Activated T-helper 1 cell treated with anti-CD3 and anti-CD28 coated beads, Interleukin-12 subunit alpha, Interleukin-12 subunit beta, Interleukin-2, Interleukin-4 antibody, amounts not matched to agents 30 ng/mL and 10 ng/mL and 1 ng/mL, durations not matched to agents 14 hours and 24 hours and 36 hours (primary cell): Measurements from ENCODE around the gene GALR2. TPM values are rescaled to one million over a fixed set of nuclear protein-coding genes. Genes with fewer than 3 reads are reported as not detected.
A peak's percentile ranks its signal among the peaks of the same experiment; 100 is the strongest.

Experiments used
- DNase-seq: peaks from one replicate; pipeline ENCODE4 v3.0.0; 2021; ENCODE audit warnings: low spot score
- H3K27ac Mint-ChIP-seq: one replicate; pipeline ENCODE4 v1.8.0; 2021; ENCODE audit warnings: mild to moderate bottlenecking, mixed read lengths
- H3K27me3 Mint-ChIP-seq: one replicate; pipeline ENCODE4 v1.8.0; 2022; ENCODE audit warnings: mild to moderate bottlenecking, moderate library complexity, mixed read lengths; ENCODE audit not compliant: insufficient read depth
- H3K36me3 Mint-ChIP-seq: one replicate; pipeline ENCODE4 v1.8.0; 2021; ENCODE audit warnings: low read depth, mixed read lengths
- H3K4me1 Mint-ChIP-seq: one replicate; pipeline ENCODE4 v1.8.0; 2021; ENCODE audit warnings: low read depth, mixed read lengths
- H3K4me3 Mint-ChIP-seq: one replicate; pipeline ENCODE4 v1.8.0; 2021; ENCODE audit warnings: mild to moderate bottlenecking, moderate library complexity, mixed read lengths
- H3K9me3 Mint-ChIP-seq: one replicate; pipeline ENCODE4 v1.8.0; 2021; ENCODE audit warnings: mixed read lengths
- intact Hi-C: fragments of 100-400 bp; cut with micrococcal nuclease; formaldehyde crosslinking; loops from one replicate; pipeline ENCODE4 v1.15.1; 2024
- total RNA-seq: library from RNA; stranded (reverse); gene quantifications from 2 replicates; pipeline ENCODE4 v1.2.3, GENCODE V29; 2022

Gene GALR2, protein sequence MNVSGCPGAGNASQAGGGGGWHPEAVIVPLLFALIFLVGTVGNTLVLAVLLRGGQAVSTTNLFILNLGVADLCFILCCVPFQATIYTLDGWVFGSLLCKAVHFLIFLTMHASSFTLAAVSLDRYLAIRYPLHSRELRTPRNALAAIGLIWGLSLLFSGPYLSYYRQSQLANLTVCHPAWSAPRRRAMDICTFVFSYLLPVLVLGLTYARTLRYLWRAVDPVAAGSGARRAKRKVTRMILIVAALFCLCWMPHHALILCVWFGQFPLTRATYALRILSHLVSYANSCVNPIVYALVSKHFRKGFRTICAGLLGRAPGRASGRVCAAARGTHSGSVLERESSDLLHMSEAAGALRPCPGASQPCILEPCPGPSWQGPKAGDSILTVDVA
- 3.6 and 3.7 TPM in 2 replicates for total RNA-seq

DNA sequence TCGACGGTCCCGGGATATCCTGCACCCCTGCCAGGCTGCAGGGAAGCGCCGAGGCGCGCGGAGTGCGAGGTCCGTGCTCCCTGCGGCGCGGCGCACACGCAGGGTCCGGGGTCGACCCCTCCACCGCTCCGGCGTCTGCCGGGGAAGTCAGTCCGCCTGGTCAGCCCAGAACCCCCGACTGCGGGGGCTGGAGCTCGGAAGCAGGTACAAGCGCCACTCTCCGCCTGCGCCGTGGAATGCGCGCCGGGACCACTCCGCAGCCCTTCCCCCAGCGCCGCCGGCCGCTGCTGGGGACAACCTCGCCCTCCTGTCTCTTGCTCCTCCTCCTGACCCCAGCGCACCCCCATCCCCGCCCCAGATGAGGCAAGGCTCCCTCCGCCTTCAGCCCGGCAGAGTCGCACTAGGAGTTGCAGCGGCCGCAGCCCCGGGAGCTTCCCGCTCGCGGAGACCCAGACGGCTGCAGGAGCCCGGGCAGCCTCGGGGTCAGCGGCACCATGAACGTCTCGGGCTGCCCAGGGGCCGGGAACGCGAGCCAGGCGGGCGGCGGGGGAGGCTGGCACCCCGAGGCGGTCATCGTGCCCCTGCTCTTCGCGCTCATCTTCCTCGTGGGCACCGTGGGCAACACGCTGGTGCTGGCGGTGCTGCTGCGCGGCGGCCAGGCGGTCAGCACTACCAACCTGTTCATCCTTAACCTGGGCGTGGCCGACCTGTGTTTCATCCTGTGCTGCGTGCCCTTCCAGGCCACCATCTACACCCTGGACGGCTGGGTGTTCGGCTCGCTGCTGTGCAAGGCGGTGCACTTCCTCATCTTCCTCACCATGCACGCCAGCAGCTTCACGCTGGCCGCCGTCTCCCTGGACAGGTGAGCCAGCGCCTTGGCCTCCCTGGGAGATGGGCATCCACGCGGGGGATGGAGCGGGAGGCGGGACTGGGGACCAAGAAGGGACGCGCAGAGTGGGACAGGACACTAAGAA, at the start of gene GALR2:
Gene GALR2, plus strand, starts transcription at position 392 of the 974 bp plus-strand sequence. Its CDS starts 103 bp downstream, at position 495.
- Mint-ChIP-seq H3K9me3 (no peaks in the 10 kb centered on the region), H3K27me3 (peaks cover 46% of the 10 kb centered on the region), H3K36me3 (peaks cover 9% of the 10 kb centered on the region), H3K4me3 (peak within 1 kb of the TSS; percentile 67), H3K4me1 (peaks cover 39% of the 10 kb centered on the region), H3K27ac (peak within 1 kb of the TSS; percentile 70)
- intact Hi-C loops: loop anchor here (5.0 kb wide), 1 partner anchor 62 kb away; no protein-coding TSS in a partner anchor
- DNase-seq: no peak

DNA sequence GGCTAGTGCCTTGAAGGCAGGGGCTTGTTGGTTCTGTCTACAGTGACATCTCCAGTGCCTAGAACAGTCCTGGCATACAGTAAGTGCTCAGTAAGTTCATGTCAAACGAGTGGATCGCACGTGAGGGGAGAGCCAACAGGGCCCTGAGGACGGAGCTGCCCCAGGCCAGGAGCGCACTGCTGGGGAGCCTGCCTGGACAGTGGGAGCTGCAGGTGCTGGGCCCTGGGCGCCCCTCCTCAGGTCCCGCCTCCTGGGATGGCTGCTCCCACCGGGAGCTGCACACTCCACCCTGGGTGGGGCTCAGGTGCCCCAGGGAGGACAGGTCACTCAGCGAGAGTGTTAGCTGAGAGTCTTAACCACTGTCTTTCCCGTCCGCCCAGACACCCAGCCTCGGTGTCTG, 49.3 kb upstream of the GALR2 start:
- intact Hi-C loops: no loop called here
- Mint-ChIP-seq H3K9me3 (no peaks in the 10 kb centered on the region), H3K4me3 (no peak overlapping the region), H3K4me1 (peaks cover 8% of the 10 kb centered on the region), H3K27ac (no peak overlapping the region), H3K36me3 (no peaks in the 10 kb centered on the region), H3K27me3 (no peaks in the 10 kb centered on the region)
- no peak for DNase-seq

DNA sequence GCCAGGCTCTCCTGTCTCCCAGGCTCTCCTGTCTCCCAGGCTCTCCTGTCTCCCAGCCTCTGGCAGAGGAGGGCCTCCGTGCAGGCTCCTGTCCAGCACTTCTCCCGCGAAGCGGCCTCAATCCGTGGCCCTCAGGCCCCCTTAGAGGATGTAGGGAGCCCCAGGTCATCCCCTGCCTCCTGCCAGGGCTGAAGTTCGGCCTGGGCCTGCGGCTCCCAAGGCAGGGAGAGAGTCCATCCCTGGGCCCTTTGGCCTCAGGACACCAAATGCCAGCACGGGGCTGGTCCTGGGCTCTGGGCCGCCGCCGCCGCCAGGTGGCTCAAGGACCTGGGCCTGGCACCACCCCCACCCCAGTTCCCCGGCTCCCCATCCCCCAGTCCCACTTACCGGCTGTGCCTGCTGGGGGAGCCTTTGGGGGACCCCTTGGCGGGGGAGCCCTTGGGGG, 47.8 kb upstream of the GALR2 start:
- Mint-ChIP-seq H3K4me3 (no peak overlapping the region), H3K9me3 (no peaks in the 10 kb centered on the region), H3K27ac (no peak overlapping the region), H3K27me3 (no peaks in the 10 kb centered on the region), H3K4me1 (peaks cover 8% of the 10 kb centered on the region), H3K36me3 (no peaks in the 10 kb centered on the region)
- intact Hi-C loops: no loop called here
- no peak for DNase-seq

DNA sequence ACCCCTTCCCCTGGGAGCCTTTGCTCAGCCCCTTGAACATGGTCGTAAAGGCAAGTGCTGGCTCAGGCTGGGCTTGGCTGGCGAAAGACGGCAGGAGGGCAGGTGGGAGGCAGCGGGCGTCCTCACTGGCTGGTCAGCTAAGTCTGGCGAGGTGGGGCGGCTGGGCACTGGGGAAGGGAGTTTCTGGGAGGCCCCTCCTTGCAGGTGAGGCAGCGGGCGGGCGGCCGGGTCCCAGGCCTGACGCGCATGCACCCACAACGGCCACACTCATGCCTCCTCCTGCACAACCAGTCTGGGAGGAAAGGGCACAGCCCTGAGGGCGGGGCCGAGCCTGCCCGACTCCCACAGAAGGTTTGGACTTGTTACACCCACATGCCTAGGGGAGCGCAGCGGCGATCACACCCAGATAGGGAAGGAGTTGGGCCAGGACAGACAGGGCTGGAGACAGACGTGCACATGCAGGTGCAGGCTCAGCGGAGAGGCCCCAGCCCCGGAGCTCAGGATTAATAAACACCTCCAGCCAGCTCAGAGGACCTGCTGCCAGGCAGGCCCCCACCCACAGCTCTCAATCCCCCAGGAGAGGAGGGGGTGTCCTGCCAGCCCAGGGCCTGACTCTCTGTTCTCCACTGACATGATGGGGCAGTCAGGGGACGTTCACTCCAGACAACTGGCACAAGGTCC, 47.3 kb upstream of the GALR2 start, which contains the start of gene EVPL:
Gene EVPL, minus strand, starts transcription at position 148 of the 681 bp plus-strand sequence. Its CDS starts 108 bp downstream, at position 40.
- no peak within 1 kb of the TSS for H3K4me3 Mint-ChIP-seq
- peaks cover 8% of the 10 kb centered on the region for H3K4me1 Mint-ChIP-seq
- DNase-seq: no peak
- H3K27me3 Mint-ChIP-seq: no peaks in the 10 kb centered on the region
- no peak within 1 kb of the TSS for H3K27ac Mint-ChIP-seq
- no peaks in the 10 kb centered on the region for H3K36me3 Mint-ChIP-seq
- intact Hi-C loops: no loop called here
- H3K9me3 Mint-ChIP-seq: no peaks in the 10 kb centered on the region

DNA sequence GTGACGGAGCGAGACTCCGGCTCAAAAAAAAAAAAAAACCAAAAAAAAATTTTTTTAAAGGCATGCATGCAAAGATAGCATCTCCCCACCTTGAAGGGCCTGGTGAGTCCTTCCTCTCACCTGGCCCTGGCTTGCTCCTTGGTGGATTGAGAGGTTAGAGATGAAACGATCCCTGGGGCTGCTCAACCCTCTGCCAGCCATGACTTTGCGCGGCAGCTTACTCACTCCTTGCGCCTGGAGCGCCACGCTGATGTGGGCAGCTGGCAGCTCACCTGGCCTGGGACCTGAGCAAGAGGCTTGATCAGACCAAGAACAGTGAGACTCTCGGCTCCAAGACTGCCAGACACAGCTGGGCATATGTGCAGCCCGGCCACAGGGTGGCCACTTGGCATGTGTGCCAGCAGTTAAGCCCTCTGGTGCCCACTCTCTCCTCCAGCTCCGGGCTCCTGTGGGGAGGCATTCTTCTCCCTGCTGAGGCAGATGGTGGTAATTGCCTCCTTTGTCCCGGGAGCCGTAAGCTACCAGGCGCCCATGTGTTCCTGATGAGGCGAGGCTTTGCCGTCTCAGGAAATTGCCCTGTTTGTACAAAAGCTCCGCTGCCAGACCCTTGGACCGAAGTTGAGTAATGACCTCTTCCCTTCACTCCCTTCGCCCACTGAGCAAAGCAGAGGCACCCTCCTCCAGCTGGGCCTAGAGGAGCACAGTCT, 42.4 kb upstream of the GALR2 start:
- Mint-ChIP-seq H3K27me3 (no peaks in the 10 kb centered on the region), H3K36me3 (peaks cover 2% of the 10 kb centered on the region), H3K4me3 (no peak overlapping the region), H3K4me1 (peaks cover 8% of the 10 kb centered on the region), H3K9me3 (no peaks in the 10 kb centered on the region), H3K27ac (no peak overlapping the region)
- DNase-seq: no peak
- intact Hi-C loops: no loop called here

DNA sequence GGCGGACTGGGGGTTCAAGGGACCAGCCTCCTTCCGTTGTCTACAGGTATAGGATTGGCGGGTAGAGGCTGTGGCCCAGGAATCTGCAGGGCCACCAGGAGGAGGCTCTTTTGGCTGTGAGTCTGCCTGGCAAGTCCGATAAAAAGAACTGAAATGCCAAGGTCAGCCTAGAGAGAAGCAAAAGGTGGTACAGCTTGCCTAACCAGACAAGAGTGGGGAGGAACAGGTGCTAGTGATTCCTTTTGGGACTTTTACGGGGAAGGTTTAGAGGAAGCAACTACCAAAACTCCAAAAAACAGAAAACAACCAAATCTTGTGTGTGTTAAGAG, 41.8 kb upstream of the GALR2 start:
- intact Hi-C loops: no loop called here

DNA sequence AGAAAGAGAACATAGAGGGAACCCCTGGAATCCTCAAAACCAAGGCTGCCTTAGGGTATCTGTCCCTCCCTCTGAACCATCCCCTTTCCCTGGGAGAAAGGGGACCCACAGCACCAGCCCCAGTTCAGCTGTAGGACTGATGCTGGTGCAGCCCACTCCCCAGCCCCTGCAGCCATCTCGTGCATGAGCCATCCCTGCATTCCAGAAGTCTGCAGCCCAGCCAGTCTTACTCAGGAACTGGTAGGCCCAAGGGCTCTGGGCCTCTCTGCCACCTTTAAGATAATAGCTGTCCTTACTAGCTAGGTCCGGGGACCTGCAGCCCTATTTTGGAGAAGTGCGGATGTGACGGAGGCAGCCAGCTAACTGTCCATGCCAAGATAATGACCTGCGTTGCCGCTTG, 41.4 kb upstream of the GALR2 start:
- no peaks in the 10 kb centered on the region for H3K9me3 Mint-ChIP-seq

More for the DNA sequence above, 41.8 kb upstream of the GALR2 start:
- H3K36me3 Mint-ChIP-seq: peaks cover 3% of the 10 kb centered on the region
- H3K4me1 Mint-ChIP-seq: peaks cover 8% of the 10 kb centered on the region
- H3K27ac Mint-ChIP-seq: no peak overlapping the region
- no peaks in the 10 kb centered on the region for H3K27me3 Mint-ChIP-seq
- no peak for DNase-seq
- no peaks in the 10 kb centered on the region for H3K9me3 Mint-ChIP-seq
- no peak overlapping the region for H3K4me3 Mint-ChIP-seq

DNA sequence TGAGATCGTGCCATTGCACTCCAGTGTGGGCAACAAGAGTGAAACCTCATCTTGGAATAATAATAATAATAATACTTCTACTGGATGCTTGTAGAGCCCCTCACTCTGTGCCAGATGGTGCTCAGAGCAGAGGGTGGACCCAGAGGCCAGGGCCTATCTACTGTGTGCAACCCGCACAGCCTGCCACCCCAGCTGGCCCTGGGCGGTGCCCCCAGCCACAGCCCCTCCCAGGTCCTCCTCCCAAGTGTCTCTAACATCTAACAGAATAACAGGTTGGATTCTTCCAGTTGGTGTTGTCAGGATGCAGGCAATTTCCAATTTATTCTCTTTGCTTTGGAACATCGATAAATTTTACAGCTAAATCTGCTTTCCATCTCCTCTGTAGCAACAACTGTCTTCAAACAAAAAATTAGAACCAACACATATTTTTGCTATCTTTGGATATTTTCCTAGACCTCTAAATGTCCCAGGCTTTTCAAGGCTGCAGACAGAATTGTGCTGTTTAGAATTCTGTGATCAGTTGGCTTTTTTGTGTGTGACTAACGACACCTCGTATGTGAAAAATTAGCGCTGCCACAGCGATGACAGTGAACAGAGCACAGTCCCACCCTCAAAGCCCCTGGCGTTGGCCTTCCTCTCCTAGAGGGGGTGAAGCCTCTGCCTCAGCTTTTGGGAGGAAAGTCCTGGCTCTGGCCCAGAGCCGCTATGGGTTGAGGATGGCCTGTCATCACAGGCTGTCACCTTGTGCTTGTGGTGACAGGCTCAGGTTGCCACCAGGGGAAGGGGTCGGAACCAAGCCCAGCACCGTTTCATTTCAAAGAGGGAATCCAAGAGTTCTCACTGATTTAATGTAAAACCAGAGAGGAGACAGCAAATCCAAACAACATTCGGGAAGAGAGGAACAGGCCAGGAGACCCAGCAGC, 39.9 kb upstream of the GALR2 start:
- Mint-ChIP-seq H3K4me3 (no peak overlapping the region), H3K4me1 (peaks cover 10% of the 10 kb centered on the region), H3K36me3 (peaks cover 17% of the 10 kb centered on the region), H3K9me3 (no peaks in the 10 kb centered on the region), H3K27ac (no peak overlapping the region), H3K27me3 (no peaks in the 10 kb centered on the region)
- intact Hi-C loops: no loop called here
- no peak for DNase-seq

More for the DNA sequence above, 41.4 kb upstream of the GALR2 start:
- no peak for DNase-seq
- Mint-ChIP-seq H3K27me3 (no peaks in the 10 kb centered on the region), H3K36me3 (peaks cover 3% of the 10 kb centered on the region), H3K4me3 (no peak overlapping the region), H3K4me1 (peaks cover 10% of the 10 kb centered on the region), H3K27ac (peak overlapping the region; percentile 20)
- intact Hi-C loops: no loop called here

DNA sequence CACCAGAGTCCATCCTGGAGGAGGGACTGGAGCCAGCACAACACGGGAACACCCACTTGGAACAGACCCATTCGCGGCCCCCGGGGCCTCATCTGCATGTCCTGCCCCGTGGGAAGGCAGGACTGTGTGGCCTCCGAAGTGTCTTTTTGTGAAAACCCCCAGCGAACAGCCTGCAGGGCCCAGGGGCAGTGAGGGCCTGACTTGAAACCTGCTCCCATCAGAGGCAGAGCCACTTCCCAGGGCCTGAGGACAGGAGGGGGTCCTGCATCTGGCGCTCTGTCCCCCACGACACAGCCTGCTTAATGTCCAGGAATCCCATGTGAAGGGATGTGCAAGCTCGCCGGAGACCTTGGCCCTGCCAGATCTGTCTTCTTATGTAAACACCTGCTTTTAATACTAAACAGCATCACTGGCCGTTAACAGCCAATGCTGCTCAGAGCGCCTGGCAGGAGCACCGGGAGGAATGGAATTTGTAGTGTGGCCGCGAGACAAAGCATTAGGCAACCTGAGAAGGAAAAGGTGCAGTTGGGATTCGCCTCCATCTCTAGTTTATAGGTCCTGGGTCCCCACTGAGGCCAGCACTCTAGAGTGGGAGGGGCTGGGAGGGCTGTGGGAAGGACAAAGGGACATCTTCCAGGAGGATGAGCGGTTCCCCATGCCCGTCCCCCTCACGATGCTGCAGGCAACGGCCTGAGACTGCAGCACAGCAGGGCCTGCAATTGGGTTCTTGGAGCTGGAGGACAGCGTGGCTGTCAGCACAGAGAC, 37.9 kb upstream of the GALR2 start:
- Mint-ChIP-seq H3K9me3 (no peaks in the 10 kb centered on the region), H3K36me3 (peaks cover 32% of the 10 kb centered on the region), H3K27me3 (no peaks in the 10 kb centered on the region), H3K27ac (no peak overlapping the region), H3K4me3 (no peak overlapping the region), H3K4me1 (peaks cover 8% of the 10 kb centered on the region)
- intact Hi-C loops: no loop called here
- no peak for DNase-seq

DNA sequence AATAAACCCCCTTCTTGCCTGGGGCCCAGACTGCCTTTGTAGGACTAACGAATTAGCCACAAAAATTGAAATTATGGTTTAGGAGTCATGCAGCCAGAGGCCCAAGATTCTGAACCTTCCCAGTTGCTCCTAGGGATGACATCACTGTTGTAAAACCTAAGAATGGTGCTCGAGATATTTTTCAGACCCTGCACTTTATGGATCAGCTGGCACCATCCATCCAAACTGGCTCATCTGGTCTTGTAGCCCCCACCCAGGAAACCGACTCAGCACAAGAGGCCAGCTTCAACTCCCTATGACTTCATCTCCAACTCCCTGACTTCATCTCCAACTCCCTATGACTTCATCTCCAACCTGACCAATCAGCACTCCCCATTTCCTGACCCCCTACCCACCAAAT, 36.5 kb upstream of the GALR2 start:
- H3K4me1 Mint-ChIP-seq: peaks cover 8% of the 10 kb centered on the region
- H3K27me3 Mint-ChIP-seq: no peaks in the 10 kb centered on the region
- H3K9me3 Mint-ChIP-seq: no peaks in the 10 kb centered on the region
- intact Hi-C loops: no loop called here
- H3K4me3 Mint-ChIP-seq: no peak overlapping the region
- no peak for DNase-seq
- H3K36me3 Mint-ChIP-seq: peaks cover 32% of the 10 kb centered on the region
- H3K27ac Mint-ChIP-seq: no peak overlapping the region

DNA sequence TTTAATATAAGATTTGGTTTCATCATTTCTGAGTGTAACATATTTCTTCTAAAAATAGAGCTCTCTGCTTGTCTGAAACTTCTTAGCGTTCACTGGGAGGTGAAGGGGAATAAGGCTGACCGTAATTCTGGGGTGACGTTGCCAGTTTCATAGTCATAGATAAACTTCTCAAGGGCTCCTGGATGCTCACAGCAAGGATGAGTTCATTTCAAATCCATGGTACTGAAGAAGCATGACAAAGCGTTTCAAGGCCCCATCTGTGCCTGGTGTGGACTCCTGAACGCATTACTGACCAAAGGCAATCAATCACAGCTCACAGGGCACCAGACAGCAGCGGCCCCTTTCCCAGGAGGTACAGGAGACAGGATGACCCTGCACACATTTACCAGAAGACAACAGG, 35.5 kb upstream of the GALR2 start:
- Mint-ChIP-seq H3K36me3 (peaks cover 40% of the 10 kb centered on the region), H3K4me3 (no peak overlapping the region), H3K27me3 (no peaks in the 10 kb centered on the region), H3K27ac (no peak overlapping the region), H3K9me3 (no peaks in the 10 kb centered on the region), H3K4me1 (peaks cover 8% of the 10 kb centered on the region)
- DNase-seq: no peak
- intact Hi-C loops: no loop called here
